ENCODE measurements around the gene GATA6.
"Not testable (repeated sequence)": the region's sequence is repeated elsewhere in the genome, so short reads cannot be mapped to it uniquely, and the experiment has no call there.

GATA6 gene

GRCh38 chr18:22204214-22204536 is 34.8 kb downstream of the GATA6 start:
- DNase-seq (ENCODE audit: low read depth, low spot score) = no peak

- no peak for DNase-seq (ENCODE audit: low read depth, low spot score)
Measured at GRCh38 chr18:22204996-22205395, 35.6 kb downstream of the GATA6 start.

- DNase-seq (ENCODE audit: low read depth, low spot score) = peak; percentile 66
Measured at GRCh38 chr18:22207021-22207758, 37.8 kb downstream of the GATA6 start.

- peak; percentile 72 for DNase-seq (ENCODE audit: low read depth, low spot score)
Measured at GRCh38 chr18:22210311-22210754, 40.9 kb downstream of the GATA6 start.

GRCh38 chr18:22211657-22212056 is 42.3 kb downstream of the GATA6 start:
- DNase-seq (ENCODE audit: low read depth, low spot score) = no peak

- DNase-seq (ENCODE audit: low read depth, low spot score) = peak; percentile 50
Measured at GRCh38 chr18:22213333-22213973, 44.1 kb downstream of the GATA6 start.

GRCh38 chr18:22214731-22215528 is 45.5 kb downstream of the GATA6 start:
- no peak for DNase-seq (ENCODE audit: low read depth, low spot score)

- no peak for DNase-seq (ENCODE audit: low read depth, low spot score)
Measured at GRCh38 chr18:22218835-22219234, 49.4 kb downstream of the GATA6 start.

GRCh38 chr18:22219568-22220355 is 50.4 kb downstream of the GATA6 start:
- DNase-seq (ENCODE audit: low read depth, low spot score) = no peak

GRCh38 chr18:22220585-22220984 is 51.2 kb downstream of the GATA6 start:
- DNase-seq (ENCODE audit: low read depth, low spot score) = not testable (repeated sequence)

- no peak for DNase-seq (ENCODE audit: low read depth, low spot score)
Measured at GRCh38 chr18:22221350-22221749, 52.0 kb downstream of the GATA6 start.

GRCh38 chr18:22223254-22223964 is 54.0 kb downstream of the GATA6 start:
- DNase-seq (ENCODE audit: low read depth, low spot score) = peak; percentile 95

GRCh38 chr18:22223965-22224322 is 54.6 kb downstream of the GATA6 start:
- no peak for DNase-seq (ENCODE audit: low read depth, low spot score)

- no peak for DNase-seq (ENCODE audit: low read depth, low spot score)
Measured at GRCh38 chr18:22224339-22224738, 55.0 kb downstream of the GATA6 start.

GRCh38 chr18:22226801-22227200 is 57.4 kb downstream of the GATA6 start:
- DNase-seq (ENCODE audit: low read depth, low spot score) = no peak

- DNase-seq (ENCODE audit: low read depth, low spot score) = no peak
Measured at GRCh38 chr18:22228976-22229375, 59.6 kb downstream of the GATA6 start.

GRCh38 chr18:22229456-22230124 is 60.2 kb downstream of the GATA6 start:
- no peak for DNase-seq (ENCODE audit: low read depth, low spot score)

GRCh38 chr18:22230471-22230945 is 61.1 kb downstream of the GATA6 start:
- DNase-seq (ENCODE audit: low read depth, low spot score) = peak; percentile 86

GRCh38 chr18:22233266-22233665 is 63.9 kb downstream of the GATA6 start:
- no peak for DNase-seq (ENCODE audit: low read depth, low spot score)

GRCh38 chr18:22238036-22238435 is 68.6 kb downstream of the GATA6 start:
- no peak for DNase-seq (ENCODE audit: low read depth, low spot score)

All from astrocyte of the hippocampus (primary cell).